Measurements from ENCODE around the gene NFATC2. TPM values are rescaled to one million over a fixed set of nuclear protein-coding genes. Genes with fewer than 3 reads are reported as not detected.

The NFATC2 gene
- total RNA-seq, 1 donor: 0.36 TPM

GRCh38 chr20:51398083-51398482 lies 144.4 kb downstream of the NFATC2 start:
- Histone ChIP-seq H3K9me3 (ENCODE audit: low read depth, low read length) (no peaks in the 10 kb centered on the region), H3K4me1 (ENCODE audit: insufficient read depth, low read length) (no peaks in the 10 kb centered on the region), H2AFZ (ENCODE audit: low read length) (no peak overlapping the region), H3K79me2 (ENCODE audit: insufficient read depth, low read length) (no peaks in the 10 kb centered on the region), H3K27me3 (ENCODE audit: insufficient read depth, low read length) (no peaks in the 10 kb centered on the region), H4K20me1 (ENCODE audit: insufficient read depth, low read length) (no peaks in the 10 kb centered on the region), H3K4me3 (ENCODE audit: insufficient read depth, low read length) (no peak overlapping the region), H3K4me2 (ENCODE audit: insufficient read depth, low read length) (no peak overlapping the region), H3K36me3 (ENCODE audit: insufficient read depth, low read length) (no peaks in the 10 kb centered on the region), H3K27ac (ENCODE audit: low read depth, low read length) (no peak overlapping the region)
- TF ChIP-seq, protein P1, sequence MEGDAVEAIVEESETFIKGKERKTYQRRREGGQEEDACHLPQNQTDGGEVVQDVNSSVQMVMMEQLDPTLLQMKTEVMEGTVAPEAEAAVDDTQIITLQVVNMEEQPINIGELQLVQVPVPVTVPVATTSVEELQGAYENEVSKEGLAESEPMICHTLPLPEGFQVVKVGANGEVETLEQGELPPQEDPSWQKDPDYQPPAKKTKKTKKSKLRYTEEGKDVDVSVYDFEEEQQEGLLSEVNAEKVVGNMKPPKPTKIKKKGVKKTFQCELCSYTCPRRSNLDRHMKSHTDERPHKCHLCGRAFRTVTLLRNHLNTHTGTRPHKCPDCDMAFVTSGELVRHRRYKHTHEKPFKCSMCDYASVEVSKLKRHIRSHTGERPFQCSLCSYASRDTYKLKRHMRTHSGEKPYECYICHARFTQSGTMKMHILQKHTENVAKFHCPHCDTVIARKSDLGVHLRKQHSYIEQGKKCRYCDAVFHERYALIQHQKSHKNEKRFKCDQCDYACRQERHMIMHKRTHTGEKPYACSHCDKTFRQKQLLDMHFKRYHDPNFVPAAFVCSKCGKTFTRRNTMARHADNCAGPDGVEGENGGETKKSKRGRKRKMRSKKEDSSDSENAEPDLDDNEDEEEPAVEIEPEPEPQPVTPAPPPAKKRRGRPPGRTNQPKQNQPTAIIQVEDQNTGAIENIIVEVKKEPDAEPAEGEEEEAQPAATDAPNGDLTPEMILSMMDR (IDR thresholded peaks at IDR 0.05; ENCODE audit: extremely low read depth, low read depth, low read length): no peak
- DNase-seq (ENCODE audit: insufficient read length, low spot score, missing footprints): no peak

GRCh38 chr20:51397137-51397536 lies 145.4 kb downstream of the NFATC2 start:
- no peaks in the 10 kb centered on the region for H3K27me3 ChIP-seq (ENCODE audit: insufficient read depth, low read length)
- H3K4me2 ChIP-seq (ENCODE audit: insufficient read depth, low read length): no peak overlapping the region
- DNase-seq (ENCODE audit: insufficient read length, low spot score, missing footprints): no peak
- H3K4me3 ChIP-seq (ENCODE audit: insufficient read depth, low read length): no peak overlapping the region
- TF ChIP-seq, protein P1 (IDR thresholded peaks at IDR 0.05; ENCODE audit: extremely low read depth, low read depth, low read length): no peak
- no peak overlapping the region for H3K27ac ChIP-seq (ENCODE audit: low read depth, low read length)
- H3K9me3 ChIP-seq (ENCODE audit: low read depth, low read length): no peaks in the 10 kb centered on the region
- no peaks in the 10 kb centered on the region for H3K36me3 ChIP-seq (ENCODE audit: insufficient read depth, low read length)
- no peak overlapping the region for H2AFZ ChIP-seq (ENCODE audit: low read length)
- H3K4me1 ChIP-seq (ENCODE audit: insufficient read depth, low read length): no peaks in the 10 kb centered on the region
- H4K20me1 ChIP-seq (ENCODE audit: insufficient read depth, low read length): no peaks in the 10 kb centered on the region
- H3K79me2 ChIP-seq (ENCODE audit: insufficient read depth, low read length): no peaks in the 10 kb centered on the region

DNA sequence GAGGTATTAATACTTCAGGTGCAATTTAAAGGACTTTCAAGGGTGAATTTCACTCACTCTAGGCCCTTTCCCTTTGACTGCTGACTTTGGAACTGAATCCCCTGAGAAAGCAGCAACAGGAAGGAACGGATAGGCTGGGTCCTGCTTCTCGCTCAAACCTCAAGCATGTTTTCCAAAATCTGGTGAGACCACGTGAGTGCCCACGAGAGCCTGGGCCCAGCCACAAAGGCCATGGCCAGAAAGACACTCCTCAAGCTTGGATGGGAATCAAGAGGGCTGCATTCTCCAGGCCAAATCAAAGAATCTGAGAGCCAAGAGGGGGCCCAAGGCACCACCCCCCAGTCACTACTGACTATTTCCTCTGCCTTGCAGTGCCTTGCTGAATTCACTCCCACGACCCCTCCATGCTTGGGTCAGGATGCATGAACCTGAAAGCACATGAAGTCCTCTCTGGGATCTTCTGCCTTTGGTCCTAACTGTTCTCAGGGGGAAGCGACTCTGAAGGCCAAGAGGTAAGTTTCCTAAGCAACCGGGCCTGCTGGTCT lies 146.1 kb downstream of the NFATC2 start:
- no peaks in the 10 kb centered on the region for H3K4me1 ChIP-seq (ENCODE audit: insufficient read depth, low read length)

GRCh38 chr20:51394706-51395105 lies 147.8 kb downstream of the NFATC2 start:
- H3K4me2 ChIP-seq (ENCODE audit: insufficient read depth, low read length): no peak overlapping the region
- no peaks in the 10 kb centered on the region for H3K36me3 ChIP-seq (ENCODE audit: insufficient read depth, low read length)
- no peak for DNase-seq (ENCODE audit: insufficient read length, low spot score, missing footprints)
- TF ChIP-seq, protein P1 (IDR thresholded peaks at IDR 0.05; ENCODE audit: extremely low read depth, low read depth, low read length): no peak
- no peaks in the 10 kb centered on the region for H3K27me3 ChIP-seq (ENCODE audit: insufficient read depth, low read length)
- H2AFZ ChIP-seq (ENCODE audit: low read length): no peak overlapping the region
- H3K4me3 ChIP-seq (ENCODE audit: insufficient read depth, low read length): no peak overlapping the region
- H3K79me2 ChIP-seq (ENCODE audit: insufficient read depth, low read length): no peaks in the 10 kb centered on the region
- H3K4me1 ChIP-seq (ENCODE audit: insufficient read depth, low read length): no peaks in the 10 kb centered on the region
- no peaks in the 10 kb centered on the region for H3K9me3 ChIP-seq (ENCODE audit: low read depth, low read length)
- H4K20me1 ChIP-seq (ENCODE audit: insufficient read depth, low read length): no peaks in the 10 kb centered on the region
- no peak overlapping the region for H3K27ac ChIP-seq (ENCODE audit: low read depth, low read length)

More for the DNA sequence above, 146.1 kb downstream of the NFATC2 start:
- no peaks in the 10 kb centered on the region for H3K27me3 ChIP-seq (ENCODE audit: insufficient read depth, low read length)
- peak overlapping the region; percentile 33 for H2AFZ ChIP-seq (ENCODE audit: low read length)
- no peaks in the 10 kb centered on the region for H3K36me3 ChIP-seq (ENCODE audit: insufficient read depth, low read length)
- no peaks in the 10 kb centered on the region for H4K20me1 ChIP-seq (ENCODE audit: insufficient read depth, low read length)
- TF ChIP-seq, protein P1 (IDR thresholded peaks at IDR 0.05; ENCODE audit: extremely low read depth, low read depth, low read length): no peak
- no peaks in the 10 kb centered on the region for H3K9me3 ChIP-seq (ENCODE audit: low read depth, low read length)
- H3K27ac ChIP-seq (ENCODE audit: low read depth, low read length): no peak overlapping the region
- no peak overlapping the region for H3K4me3 ChIP-seq (ENCODE audit: insufficient read depth, low read length)
- no peaks in the 10 kb centered on the region for H3K79me2 ChIP-seq (ENCODE audit: insufficient read depth, low read length)
- no peak overlapping the region for H3K4me2 ChIP-seq (ENCODE audit: insufficient read depth, low read length)
- no peak for DNase-seq (ENCODE audit: insufficient read length, low spot score, missing footprints)
